ENCODE data around the gene RAB7A.
"Not testable (repeated sequence)": the region's sequence is repeated elsewhere in the genome, so short reads cannot be mapped to it uniquely, and the experiment has no call there.

Gene RAB7A

GRCh38 chr3:128710816-128711433 is 15.1 kb upstream of the RAB7A start:
- DNase-seq (ENCODE audit: low read depth in 4 of 4, low spot score in 1 of 4), result no peak

GRCh38 chr3:128712848-128713247 is 13.1 kb upstream of the RAB7A start:
- no peak for DNase-seq (ENCODE audit: low read depth in 4 of 4, low spot score in 1 of 4)

GRCh38 chr3:128714887-128715491 is 11.0 kb upstream of the RAB7A start:
- DNase-seq (ENCODE audit: low read depth in 4 of 4, low spot score in 1 of 4), result no peak

DNA sequence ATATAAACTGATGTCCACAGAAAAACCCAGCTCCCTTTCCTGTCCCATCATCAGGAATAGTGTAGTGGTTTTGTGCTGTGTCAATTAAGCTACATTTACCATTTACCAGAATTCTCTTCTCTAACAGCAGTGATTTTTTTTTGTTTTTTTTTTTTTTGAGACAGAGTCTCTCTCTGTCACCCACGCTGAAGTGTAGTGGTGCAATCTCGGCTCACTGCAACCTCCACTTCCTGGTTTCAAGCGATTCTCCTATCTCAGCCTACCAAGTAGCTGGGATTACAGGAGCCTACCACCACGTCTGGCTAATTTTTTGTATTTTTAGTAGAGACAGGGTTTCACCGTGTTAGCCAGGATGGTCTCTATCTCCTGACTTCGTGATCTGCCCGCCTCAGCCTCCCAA is 7.1 kb upstream of the RAB7A start:
- DNase-seq (ENCODE audit: low read depth in 4 of 4, low spot score in 1 of 4), result not testable (repeated sequence)

DNA sequence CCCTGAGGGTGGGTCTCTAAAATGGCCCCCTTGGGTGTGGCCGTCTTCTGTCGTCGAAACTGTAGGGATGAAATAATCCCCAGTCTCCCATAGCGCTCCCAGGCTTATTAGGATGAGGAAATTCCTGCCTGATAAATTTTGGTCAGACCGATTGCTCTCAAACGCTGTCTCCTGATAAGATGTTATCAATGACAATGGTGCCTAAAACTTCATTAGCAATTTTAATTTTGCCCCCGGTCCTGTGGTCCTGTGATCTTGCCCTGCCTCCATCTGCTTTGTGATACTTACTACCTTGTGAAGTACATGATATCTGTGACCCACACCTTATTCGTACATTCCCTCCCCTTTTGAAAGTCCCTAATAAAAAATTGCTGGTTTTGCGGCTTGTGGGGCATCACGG is 5.1 kb upstream of the RAB7A start:
- no peak for DNase-seq (ENCODE audit: low read depth in 4 of 4, low spot score in 1 of 4)

- no peak for DNase-seq (ENCODE audit: low read depth in 4 of 4, low spot score in 1 of 4)
These were observed 2.5 kb upstream of the RAB7A start for GRCh38 chr3:128723477-128723876.

GRCh38 chr3:128725547-128726022 is 398 bp upstream of the RAB7A start:
- no peak for DNase-seq (ENCODE audit: low read depth in 4 of 4, low spot score in 1 of 4)

GRCh38 chr3:128727059-128727458 is 1.1 kb downstream of the RAB7A start:
- DNase-seq (ENCODE audit: low read depth in 4 of 4, low spot score in 1 of 4), result no peak

GRCh38 chr3:128727485-128727884 is 1.5 kb downstream of the RAB7A start:
- DNase-seq (ENCODE audit: low read depth in 4 of 4, low spot score in 1 of 4), result no peak

DNA sequence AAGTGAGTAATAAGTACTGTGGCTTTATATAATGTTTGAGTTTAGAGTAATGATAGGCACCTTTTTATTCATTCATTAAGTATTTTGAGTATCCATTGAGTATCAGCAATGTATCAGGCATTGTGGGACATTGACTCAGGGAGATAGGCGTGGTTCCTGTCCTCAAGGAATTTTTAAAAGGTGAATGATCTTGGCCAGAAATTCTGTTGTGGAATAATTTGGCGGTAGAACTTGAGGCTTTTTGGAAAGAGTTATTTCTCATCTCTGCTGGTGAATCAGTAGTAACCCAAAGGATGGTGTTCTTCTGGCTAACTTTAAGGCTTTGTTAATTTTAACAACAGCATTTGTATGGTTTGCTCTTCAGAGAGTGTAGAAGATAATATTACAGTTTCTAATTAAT is 2.0 kb downstream of the RAB7A start:
- DNase-seq (ENCODE audit: low read depth in 4 of 4, low spot score in 1 of 4), result no peak

- DNase-seq (ENCODE audit: low read depth in 4 of 4, low spot score in 1 of 4), result not testable (repeated sequence)
These were observed 2.5 kb downstream of the RAB7A start for GRCh38 chr3:128728521-128728920.

GRCh38 chr3:128730471-128730870 is 4.5 kb downstream of the RAB7A start:
- DNase-seq (ENCODE audit: low read depth in 4 of 4, low spot score in 1 of 4), result no peak

GRCh38 chr3:128734523-128735189 is 8.7 kb downstream of the RAB7A start:
- no peak for DNase-seq (ENCODE audit: low read depth in 4 of 4, low spot score in 1 of 4)

- no peak for DNase-seq (ENCODE audit: low read depth in 4 of 4, low spot score in 1 of 4)
These were observed 9.3 kb downstream of the RAB7A start for GRCh38 chr3:128735287-128735686.

- no peak for DNase-seq (ENCODE audit: low read depth in 4 of 4, low spot score in 1 of 4)
These were observed 9.9 kb downstream of the RAB7A start for GRCh38 chr3:128735884-128736283.

GRCh38 chr3:128736601-128737000 is 10.6 kb downstream of the RAB7A start:
- no peak for DNase-seq (ENCODE audit: low read depth in 4 of 4, low spot score in 1 of 4)

DNA sequence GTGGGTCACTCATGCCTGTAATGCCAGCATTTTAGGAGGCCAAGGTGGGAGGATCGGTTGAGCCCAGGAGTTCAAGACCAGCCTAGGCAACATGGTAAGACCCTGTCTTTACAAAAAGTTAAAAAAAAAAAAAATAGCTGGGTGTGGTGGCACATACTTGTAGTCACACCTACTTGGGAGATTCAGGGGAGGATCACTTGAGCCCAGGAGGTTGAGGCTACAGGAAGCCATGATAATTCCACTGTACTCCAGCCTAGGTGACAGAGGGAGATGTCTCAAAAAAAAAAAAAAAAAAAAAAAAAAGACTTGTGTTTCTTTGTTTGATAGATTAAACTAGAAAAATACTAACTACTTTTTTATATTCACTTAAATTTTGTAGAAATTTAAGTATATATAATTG is 14.6 kb downstream of the RAB7A start:
- no peak for DNase-seq (ENCODE audit: low read depth in 4 of 4, low spot score in 1 of 4)

DNA sequence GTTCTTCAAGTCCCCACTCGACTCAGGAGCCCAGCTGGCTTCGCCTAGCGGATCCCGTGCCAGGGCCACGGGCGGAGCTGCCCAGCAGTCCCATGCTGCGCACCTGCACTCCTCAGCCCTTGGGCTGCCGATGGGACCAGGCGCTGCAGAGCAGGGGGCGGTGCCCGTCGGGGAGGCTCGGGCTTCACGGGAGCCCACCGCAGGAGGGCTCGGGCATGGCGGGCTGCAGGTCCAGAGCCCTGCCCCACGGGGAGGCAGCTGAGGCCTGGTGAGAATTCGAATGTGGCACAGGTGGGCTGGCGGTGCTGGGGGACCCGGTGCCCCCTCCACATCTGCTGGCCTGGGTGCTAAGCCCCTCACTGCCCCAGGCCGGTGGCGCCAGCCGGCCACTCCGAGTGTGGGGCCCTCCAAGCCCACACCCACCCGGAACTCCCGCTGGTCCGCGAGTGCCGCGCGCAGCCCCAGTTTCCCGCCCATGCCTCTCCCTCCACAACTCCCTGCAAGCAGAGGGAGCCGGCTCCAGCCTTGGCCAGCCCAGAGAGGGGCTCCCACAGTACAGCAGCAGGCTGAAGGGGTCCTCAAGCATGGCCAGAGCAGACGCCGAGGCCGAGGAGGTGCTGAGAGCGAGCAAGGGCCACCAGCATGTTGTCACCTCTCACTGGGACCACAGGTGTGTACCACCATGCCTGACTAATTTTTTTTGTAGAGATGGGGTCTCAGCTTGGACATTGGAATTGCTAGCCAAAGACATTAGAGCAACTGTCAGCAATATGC is 17.0 kb downstream of the RAB7A start:
- no peak for DNase-seq (ENCODE audit: low read depth in 4 of 4, low spot score in 1 of 4)

- DNase-seq (ENCODE audit: low read depth in 4 of 4, low spot score in 1 of 4), result no peak
These were observed 19.8 kb downstream of the RAB7A start for GRCh38 chr3:128745742-128746141.

DNA sequence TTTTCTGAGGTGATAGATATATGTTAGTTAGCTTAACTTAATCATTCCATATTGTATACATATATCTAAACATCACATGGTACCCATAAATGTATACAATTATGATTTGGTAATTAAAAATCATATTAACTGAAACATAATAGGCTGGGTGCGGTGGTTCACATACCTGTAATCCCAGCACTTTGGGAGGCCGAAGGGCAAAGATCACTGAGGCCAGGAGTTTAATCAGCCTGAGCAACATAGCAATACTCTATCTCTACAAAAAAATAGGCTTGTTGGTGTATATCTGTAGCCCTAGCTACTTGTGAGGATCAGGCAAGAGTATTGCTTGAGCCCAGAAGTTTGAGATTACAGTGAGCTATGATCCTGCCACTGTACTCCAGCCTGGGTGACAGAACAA is 20.9 kb downstream of the RAB7A start:
- DNase-seq (ENCODE audit: low read depth in 4 of 4, low spot score in 1 of 4), result no peak

- no peak for DNase-seq (ENCODE audit: low read depth in 4 of 4, low spot score in 1 of 4)
These were observed 22.6 kb downstream of the RAB7A start for GRCh38 chr3:128748557-128748956.

DNA sequence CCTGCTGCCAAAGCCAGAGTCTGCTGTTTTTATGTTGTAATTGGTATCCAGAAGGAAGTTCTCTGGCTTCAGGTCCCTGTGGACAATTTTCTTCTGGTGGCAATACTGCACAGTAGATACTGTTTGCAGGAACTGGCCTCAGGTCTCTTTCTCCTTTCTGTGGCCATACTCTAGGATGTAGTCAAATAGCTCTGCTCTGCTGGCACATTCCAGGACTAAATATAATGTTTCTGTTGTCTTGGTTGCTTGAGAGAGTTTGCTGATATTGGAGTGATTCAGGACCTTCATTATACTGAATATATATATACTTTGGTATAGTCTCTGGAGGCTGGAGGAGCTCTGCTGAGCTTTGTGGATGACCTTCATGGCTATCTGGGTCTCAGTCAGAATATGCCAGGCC is 23.1 kb downstream of the RAB7A start:
- DNase-seq (ENCODE audit: low read depth in 4 of 4, low spot score in 1 of 4), result no peak

Data from stimulated activated CD4-positive, alpha-beta T cell treated with anti-CD3 and anti-CD28 coated beads, Interleukin-1b, Interleukin-23, amount 100 ng/mL, for 24 hours (primary cell).